Stimulated activated CD4-positive, alpha-beta T cell treated with anti-CD3 and anti-CD28 coated beads, Interleukin-15, amount 100 ng/mL, for 48 hours (primary cell): ENCODE measurements around the gene GRK4.
"Not testable (repeated sequence)": the region's sequence is repeated elsewhere in the genome, so short reads cannot be mapped to it uniquely, and the experiment has no call there.

ENCODE experiments used
- DNase-seq, 2 donors: peaks; one replicate each; pipeline ENCODE4 v3.0.0-alpha.2; 2020; ENCODE audit warnings: low read depth in 2 of 2

GRK4 gene

DNA sequence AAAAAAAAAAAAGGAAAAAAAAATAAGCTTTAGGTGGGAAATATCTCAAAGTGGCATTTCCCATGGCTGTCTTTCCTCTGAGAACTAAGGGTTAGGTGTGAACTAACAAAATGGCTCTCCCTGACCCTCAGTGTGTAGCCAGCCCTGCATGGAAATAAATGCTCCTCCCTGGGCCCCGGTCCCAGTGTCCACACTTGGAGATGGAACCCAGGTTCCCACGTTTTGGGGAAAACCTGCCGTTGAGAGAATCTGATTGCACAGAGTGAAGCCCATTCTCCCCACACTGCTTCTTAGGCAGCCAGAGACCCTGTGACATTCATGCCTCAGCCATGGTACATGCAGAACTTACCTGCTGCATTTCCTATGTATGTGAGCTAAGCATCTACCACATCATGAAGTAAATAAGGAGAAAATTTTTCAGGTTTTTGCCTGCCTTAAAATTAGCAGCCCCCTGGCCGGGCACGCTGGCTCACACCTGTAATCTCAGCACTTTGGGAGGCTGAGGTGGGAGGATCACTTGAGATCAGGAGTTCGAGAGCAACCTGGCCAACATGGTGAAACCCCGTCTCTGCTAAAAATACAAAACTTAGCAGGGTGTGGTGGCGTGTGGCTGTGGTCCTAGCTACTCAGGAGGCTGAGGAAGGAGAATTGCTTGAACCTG lies 76.5 kb downstream of the GRK4 start:
- no peak for DNase-seq

DNA sequence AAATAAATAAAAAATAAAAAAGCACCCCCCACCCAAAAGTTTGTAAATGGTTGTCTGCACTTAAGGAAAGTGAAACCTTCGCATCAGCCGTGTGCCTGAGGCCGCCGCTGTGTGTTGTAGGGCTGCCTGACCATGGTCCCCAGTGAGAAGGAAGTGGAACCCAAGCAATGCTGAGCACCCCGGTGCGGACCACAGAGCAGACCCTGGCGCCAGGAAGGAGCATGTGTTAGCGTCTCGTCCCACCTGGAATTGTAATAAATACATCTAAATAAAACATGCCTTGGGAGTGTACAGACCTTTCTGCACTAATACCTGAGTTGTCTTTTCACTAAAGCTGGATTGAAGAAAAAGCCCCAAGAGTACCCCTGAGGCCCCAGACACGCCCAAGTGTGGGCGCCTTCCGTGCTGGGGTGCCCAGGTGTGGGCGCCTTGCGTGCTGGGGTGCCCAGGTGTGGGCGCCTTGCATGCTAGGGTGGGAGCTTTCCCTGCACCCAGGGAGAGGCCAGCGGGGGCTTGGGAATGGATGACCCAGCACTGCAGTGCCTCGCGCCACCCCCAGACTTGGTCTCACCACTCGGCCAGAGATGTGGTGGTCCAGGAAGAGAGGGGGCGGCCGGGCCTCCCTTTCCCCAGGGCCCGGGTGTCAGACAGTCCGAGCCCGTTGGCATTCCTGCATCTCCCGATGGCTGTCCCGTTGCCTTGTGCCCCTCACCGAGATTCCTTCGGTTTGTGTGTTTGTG lies 77.3 kb downstream of the GRK4 start:
- no peak for DNase-seq

DNA sequence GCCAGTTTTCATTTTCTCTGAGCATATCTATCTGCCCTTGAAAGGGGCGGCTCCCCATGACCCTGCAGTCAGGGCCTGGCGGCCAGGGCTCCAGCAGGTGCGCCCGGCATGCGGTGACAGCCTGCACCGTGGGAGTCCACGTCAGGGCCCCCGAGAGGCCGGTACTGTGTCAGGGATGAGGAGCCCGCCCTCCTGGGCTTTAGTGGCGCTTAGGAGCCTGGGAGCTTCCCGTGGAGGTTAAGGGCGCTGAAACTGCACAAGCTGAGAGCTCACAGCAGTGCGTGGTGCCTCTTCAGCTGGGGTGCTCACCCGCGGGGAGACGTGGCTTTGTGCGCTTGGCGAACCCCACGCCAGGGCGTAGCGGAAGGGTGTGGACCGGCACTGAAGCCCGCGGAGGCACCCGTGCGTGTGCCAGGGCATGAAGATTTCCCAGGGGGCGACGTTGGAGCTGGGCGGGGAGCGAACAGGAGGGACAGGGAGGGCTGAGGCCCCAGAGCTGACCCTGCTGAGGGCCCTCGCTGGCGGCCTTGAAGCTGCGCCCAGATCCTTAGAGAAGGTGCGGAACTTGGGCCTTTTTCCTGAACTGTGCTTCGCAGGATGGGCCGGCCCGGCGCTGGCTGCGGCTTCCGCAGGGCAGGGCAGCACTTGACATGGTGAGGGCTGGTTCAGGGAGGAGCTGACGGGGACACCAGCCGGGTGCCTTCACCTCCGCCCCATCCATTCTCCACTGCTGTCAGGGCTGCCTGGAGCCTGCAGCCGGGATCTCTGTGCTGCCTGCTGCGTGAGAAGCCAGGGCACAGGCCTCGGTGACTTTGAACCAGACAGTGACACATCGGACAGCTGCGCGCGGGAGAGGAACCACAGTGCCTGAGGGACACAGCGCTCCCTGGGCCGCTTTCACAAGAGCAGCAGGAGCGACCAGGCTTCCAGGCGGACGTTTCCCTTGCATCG lies 78.1 kb downstream of the GRK4 start:
- DNase-seq = peak in 1 of 2 donors; percentile 20

DNA sequence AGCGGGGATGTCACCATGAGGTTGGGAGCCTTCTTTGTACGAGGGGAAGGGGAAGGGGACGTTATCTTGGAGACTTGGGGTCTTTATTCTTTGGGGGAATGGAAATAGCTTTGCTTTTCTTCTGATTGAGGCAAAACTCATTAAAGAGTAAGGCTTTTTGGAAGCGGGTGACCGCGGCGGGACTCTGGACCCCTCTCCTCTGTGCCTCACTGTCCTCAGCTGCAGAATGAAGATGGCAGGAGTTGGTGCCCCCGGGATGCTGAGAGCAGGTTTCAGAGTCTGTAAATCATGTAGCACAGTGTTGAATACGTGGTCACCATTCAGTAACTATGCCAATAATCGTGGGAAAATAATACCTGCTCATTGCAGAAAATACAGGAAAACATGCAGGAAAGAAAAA lies 78.9 kb downstream of the GRK4 start:
- no peak for DNase-seq

DNA sequence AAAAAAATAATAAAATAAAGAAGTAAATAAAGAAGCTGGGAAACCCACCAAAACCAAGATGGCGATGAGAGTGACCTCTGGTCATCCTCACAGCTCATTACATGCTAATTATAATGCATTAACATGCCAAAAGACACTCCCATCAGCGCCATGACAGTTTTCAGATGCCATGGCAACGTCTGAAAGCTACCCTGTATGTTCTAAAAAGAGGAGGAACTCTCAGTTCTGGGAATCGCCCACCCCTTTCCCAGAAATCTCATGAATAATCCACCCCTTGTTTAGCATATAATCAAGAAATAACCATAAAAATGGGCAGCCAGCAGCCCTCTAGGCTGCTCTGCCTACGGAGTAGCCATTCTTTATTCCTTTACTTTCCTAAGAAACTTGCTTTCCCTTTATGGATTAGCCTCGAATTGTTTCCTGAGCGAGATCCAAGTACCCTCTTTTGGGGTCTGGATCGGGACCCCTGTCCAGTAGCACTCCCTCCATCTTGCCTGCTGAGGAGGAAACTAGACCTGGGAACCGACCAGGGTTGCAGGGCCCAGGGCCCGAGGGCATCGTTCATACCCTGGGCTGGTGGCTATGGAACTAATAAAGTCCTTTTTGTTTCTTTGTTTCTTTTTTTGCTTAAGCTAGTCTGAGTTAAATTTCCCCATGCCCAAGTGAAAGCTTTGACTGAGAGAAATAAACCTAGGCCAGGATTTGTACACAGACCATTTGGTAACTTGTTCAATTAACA lies 80.1 kb downstream of the GRK4 start:
- no peak for DNase-seq

DNA sequence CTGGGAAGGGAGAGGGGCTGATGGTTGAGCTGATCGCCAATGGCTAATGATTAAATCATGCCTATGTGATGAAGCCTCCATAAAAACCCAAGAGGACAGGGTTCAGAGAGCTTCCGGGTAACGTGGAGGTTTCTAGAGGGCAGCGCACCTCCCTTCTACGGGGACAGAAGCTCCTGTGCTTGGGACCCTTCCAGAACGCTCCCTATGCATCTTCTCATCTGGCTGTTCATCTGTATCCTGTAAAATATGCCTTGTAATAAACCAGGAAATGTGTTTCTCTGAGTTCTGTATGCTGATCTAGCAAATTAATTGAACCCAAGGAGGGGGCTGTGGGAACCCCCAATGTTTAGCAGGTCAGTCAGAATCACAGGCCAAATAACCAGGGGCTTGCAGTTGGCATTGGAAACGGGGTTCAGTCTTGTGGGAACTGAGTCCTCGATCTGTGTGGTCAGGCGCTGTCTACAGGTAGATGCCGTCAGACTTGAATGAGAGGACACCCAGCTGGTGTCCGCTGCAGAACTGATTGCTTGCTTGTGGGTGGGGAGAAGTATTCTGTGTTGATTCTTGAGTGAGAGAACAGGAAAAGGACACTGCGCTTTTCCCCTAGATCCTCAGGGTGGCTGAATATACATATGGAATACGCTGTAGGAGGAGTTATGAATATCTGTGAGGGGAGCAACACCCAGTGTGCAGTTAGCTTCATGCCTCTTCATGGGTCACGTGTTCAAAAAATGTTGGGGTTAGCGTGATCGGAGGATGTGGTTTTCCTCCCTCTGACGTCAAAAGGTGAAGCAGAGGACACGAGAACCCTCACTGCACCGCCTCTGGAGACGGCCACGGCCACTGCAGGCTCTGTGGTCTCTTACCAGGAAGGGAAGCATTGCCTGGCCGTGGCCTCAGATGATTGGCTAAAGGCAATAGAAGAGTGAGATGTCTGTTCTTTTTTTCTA lies 81.8 kb downstream of the GRK4 start:
- peak; percentile 56 to 59 for DNase-seq

DNA sequence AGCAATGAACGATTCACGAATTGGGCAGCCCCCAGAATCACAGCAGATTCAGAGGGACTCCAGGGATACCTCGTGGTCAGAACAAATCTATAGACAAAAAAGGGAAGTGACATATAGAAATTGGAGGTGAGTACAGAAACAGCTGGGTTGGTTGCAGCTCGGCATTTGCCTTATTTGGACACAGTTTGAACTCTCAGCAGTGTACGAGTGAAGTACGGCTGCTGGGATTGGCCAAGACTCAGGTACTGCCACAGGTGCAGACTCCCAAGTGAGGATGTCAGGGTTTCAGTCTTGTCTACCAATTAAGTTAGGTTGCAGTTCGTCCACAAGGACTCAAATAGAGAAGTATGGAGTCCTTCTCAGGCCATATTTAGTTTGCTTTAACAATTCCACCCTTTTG lies 82.8 kb downstream of the GRK4 start:
- DNase-seq = no peak

DNA sequence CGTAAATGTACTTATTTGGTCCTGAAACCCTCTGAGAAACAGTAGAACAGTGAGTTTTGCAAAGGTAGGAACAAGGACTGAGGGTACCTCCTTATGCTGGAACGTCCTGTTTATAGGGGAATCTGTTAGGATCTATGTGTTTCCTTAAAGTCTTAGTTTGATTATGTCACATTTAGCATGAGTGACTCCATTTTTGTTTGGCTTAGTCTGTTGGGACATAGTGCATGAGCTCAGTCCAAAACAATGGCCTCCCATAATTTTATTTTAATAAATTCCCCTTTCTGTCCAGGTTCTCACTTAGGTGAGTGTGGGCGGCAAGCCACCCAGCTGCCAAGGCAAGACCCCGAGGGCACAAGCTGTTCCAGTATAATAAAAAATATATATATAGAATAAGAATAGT lies 83.3 kb downstream of the GRK4 start:
- no peak for DNase-seq

DNA sequence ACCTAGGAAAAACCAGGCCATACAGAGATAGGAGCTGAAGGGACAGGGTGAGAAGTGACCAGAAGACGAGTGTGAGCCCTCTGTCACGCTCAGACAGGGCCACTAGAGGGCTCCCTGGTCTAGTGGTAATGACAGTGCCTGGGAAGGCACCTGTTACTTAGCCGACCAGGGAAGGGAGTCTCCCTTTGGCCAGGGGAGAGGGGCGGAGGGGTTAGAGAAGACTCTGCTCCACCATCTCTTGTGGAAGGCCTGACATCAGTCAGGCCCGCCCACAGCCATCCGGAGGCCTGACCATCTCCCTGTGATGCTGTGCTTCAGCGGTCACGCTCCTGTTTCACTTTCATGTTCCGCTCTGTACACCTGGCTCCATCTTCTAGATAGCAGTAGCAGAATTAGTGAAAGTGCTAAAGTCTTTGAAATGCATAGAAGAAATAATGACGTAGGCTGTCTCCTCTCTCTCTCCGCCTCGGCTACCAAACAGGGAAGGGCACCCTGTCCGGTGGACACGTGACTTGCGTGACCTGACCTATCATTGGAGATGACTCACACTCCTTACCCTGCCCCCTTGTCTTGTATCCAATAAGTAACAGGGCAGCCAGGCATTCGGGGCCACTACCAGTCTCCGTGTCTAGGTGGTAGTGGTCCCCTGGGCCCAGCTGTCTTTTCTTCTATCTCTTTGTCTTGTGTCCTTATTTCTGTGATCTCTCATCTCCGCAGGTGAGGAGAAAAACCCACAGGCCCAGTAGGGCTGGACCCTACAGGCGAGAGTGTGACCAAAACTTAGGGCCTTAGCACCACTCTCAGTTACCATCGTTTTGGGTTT lies 84.3 kb downstream of the GRK4 start:
- DNase-seq = peak; percentile 71 to 73

DNA sequence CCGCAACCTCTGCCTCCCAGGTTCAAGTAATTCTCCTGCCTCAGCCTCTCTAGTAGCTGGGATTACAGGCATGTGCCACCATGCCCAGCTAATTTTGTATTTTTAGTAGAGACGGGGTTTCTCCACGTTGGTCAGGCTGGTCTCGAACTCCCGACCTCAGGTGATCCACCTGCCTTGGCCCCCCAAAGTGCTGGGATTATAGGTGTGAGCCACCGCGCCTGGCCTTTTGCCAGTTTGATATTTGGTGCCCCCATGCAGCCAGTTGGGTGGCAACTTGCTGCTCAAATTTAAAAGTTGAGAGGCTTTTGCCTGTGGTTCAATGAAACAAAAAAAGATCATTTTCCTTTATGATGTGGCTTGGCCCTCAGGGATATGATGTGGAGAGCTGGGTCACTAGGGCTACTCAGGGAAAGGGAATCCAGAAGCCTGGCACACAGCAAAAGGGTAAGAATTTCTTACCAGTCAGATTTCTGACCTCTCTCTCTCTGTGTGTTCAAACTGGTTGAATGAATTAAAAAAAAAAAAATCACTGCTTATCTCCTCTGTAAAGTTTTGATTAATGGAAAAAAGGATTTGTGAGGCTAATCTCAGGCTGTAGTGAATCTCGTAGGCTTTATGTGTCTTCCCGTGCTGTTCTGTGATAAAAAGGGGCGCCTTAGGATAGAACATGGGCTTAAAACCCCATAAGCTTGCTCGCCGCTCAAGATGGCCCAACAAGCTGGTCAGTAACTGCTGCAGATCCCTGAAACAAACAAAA lies 87.9 kb downstream of the GRK4 start:
- DNase-seq = not testable (repeated sequence)

DNA sequence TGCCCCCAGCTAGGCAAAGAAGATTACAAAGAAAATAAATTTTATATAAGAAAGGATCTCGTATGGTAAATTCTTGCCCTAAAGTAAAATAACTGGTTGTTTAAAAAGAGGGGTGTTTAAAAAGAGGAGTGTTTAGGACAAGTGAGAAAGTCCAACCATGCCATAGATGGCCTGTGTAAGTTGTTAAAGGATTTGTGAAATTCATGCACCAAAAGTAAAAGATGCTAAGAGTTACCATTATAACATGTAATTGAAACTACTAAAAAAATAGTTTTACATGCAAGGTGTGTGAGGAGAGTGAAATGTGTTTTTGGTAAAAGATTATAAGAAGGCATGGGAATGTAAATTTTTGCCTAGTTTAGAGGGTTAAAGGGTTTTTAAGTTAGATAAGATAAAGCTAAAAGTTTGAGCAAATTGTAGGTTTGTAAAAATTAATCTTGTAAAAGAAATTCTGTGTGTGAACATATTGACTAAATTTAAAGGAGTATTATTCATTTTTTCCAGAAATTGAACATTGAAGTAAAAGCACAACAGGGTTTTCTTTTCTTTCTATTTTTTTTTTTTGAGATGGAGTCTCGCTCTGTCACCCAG lies 90.9 kb downstream of the GRK4 start:
- no peak for DNase-seq

DNA sequence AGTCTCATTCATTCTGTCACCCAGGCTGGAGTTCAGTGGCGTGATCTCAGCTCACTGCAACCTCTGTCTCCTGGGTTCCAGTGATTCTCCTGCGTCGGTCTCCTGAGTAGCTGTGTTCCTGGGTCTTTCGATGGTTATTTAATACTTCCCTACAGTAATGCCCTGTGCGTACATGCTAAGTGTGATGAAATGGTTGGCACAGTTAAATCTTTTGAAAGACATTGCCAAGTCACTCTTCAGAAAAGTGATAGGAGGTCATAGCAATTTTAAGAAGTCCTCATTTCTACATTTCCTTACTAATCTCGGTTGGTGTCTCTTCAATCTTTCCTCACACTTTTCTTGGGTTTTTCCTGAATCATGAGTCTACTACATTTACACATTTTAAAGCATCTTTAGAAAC lies 96.6 kb downstream of the GRK4 start:
- DNase-seq = no peak

DNA sequence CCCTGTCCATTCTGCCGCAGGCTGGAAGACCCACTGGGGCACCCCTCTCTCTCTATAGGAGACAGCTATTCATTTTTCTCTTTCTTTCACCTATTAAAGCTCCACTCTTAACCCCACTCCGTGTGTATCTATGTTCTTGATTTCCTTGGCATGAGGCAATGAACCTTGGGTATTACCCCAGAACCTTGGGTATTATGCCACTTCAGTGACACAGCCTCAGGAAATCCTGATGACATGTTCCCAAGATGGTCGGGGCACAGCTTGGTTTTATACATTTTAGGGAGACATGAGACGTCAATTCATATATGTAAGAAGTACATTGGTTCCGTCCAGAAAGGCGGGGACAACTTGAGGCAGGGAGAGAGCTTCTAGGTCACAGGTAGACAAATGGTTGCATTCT lies 97.6 kb downstream of the GRK4 start:
- DNase-seq = no peak

DNA sequence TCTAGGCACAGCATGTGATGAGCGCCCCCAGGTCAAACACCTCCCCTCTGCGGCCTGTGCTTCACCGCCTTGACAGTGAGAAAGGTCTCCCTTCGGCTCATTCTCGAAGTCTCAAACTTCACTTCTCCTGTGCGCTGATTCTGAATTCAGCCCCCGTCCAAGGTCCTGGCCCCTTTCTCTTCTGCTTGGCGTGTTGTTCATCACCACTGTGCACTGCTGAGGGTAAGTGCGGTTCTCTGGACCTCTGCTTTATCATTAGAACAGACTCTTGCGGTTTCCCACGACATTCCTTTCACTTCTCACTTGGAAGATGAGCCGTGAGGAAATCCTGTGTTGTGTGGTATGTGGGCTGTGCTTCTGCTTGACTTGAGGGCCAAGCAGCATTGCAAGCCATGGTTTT lies 99.1 kb downstream of the GRK4 start:
- no peak for DNase-seq

DNA sequence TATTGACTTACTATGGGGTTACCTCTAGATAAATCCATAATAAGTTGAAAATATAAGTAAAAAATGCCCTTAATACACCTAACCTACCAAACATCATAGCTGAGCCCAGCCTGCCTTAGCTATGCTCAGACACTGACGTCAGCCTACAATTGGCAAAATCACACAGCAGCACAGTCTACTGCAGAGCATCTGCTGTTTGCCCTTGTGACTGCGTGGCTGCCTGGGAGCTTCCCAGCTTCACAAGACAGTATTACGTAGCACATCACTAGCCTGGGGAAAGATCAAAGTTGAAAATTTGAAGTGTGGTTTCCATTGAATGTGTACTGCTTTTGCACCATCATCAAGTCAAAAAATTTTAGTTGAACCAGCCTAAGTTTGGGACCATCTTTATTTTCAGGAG lies 102.2 kb downstream of the GRK4 start:
- DNase-seq = no peak

DNA sequence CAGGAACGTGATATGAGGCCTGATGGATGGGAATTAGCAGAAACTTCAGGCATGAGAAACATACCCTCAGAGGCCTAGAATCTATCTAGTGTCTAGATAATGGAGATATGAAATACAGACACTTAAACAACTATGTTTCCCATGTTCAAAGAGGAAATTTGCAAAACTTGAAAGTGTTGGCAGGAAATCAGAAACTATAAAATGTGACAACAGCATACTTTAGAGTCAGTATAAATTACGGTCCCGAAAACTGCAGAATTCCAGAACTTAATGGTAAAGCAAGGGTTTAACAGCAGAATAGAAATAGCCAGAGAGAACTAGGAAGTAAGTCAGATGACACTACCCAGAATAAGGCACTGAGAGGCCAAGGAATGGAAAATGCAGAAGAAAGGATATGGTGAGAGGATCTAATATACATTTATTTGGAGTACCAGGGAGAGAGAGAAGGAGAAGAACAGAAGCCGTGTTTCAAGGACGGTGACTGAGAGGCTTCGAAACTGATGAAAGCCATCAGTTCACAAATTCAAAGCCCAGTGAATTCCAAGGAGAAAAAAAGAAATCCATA lies 103.5 kb downstream of the GRK4 start:
- no peak for DNase-seq

DNA sequence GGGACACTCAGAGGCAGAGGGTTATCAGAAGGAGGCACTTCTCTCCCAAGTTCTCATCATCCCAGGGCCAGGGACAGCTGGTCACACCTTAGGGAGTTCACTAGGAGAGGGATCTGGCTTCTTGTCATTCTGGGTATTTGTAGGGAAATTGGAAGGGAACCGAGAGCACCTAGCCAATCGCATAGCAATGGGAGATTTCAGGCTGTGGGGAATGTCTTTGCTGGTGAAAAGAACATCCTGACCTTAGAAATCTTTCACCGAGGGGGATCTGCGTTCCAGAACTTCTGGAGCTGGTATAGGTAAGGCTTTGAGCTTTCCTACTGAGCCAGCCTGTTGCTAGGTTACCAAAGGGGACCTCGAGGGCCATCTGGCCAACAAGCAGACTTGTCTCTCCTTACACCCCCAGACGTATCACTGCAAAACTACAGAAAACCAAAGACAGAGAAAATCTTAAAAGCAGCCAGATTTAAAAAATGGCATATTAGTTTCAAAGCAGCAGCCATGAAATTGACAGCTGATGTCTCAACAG lies 104.2 kb downstream of the GRK4 start:
- DNase-seq = no peak

DNA sequence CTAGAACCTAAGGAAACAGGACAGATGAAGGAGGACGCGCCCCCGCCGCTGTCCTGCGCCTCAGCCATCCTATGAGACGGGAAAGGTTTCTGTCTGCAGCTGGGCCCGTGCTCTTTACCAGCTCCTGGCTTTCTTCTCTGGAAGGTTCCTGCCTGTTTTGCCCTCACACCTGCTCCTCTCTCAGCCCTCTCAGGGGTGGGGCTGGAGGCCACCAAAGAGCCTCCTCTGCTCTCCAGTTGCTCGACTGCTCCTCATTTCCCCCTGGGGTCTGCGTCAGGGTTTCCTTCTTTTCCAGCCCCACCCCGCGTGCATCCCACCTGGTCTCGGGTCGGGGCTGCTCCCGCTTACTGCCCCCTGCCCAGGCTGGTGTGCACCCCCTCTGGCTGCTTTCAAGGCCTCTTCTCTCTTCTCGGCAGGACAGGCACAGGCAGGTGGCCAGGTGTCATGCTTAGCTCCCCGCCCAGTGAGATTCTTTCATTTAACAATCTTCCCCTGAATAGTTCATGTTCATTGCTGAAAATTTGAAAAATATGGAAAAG lies 106.4 kb downstream of the GRK4 start:
- DNase-seq = no peak
